Muscle layer of duodenum (tissue), 2 donors: ENCODE results near the gene KIF6.

Source experiments
- H3K27ac ChIP-seq: one replicate; pipeline ENCODE4 v1.7.0; 2013; ENCODE audit warnings: mild to moderate bottlenecking, low read length
- H3K27me3 ChIP-seq: one replicate; pipeline ENCODE4 v1.7.0; 2013; ENCODE audit warnings: low read depth, mild to moderate bottlenecking, control low read depth, low read length
- H3K36me3 ChIP-seq, 2 donors: one replicate each; pipeline ENCODE4 v1.7.0; 2013; ENCODE audit warnings: low read length in 2 of 2, control low read depth in 1 of 2, mild to moderate bottlenecking in 1 of 2; ENCODE audit not compliant: insufficient read depth in 2 of 2, control insufficient read depth in 1 of 2
- H3K4me1 ChIP-seq, 2 donors: one replicate each; pipeline ENCODE4 v1.7.0; 2013; ENCODE audit warnings: low read length in 2 of 2, mild to moderate bottlenecking in 2 of 2, control low read depth in 1 of 2, moderate library complexity in 1 of 2; ENCODE audit not compliant: insufficient read depth in 2 of 2, control insufficient read depth in 1 of 2
- H3K4me3 ChIP-seq, 2 donors: one replicate each; pipeline ENCODE4 v1.7.0; 2013; ENCODE audit warnings: low read length in 2 of 2, low read depth in 1 of 2, mild to moderate bottlenecking in 1 of 2
- H3K9me3 ChIP-seq, 2 donors: one replicate each; pipeline ENCODE4 v1.7.0; 2013; ENCODE audit warnings: low read length in 2 of 2, control low read depth in 1 of 2, mild to moderate bottlenecking in 1 of 2; ENCODE audit not compliant: control insufficient read depth in 1 of 2
- donor health status: healthy.

Gene KIF6

DNA sequence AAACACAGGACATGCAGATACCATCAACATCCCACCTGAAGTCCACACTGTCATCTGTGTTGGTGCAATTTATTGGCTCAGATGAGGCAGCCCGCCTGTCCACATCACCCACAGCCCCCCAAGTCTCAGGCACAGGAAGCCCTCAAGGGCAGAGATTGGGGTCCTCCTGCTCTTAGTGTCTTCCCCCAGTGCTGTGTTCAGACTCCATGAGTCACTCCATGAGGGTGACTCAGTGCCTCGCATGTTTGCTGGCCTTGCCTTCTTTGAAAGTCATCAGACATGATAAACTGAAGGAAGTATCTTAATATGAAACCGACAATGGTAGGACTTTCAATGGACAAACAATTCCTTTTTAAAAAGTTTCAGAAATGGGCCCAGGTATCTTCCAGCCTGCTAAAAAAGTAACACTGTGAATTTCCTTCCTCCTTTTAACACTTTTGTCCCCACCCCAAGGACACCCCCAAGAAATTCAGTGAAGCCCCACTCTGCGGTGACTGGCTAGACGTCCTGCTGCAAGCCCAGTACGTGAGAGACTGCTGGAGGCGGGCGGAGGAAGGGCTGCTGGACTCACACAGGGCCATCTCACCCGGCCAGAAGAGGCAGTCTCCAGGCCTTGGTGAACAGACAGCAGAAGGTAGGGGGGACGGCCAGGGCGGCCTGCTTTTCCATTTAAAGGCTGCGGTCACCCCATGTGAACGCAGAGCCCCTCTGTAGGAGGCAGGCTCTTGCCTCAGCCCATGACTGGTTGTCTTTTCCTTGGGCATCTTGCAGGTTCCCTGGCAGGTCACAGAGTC lies 359.7 kb downstream of the KIF6 start:
- Histone ChIP-seq H3K27me3 (no peaks in the 10 kb centered on the region), H3K9me3 (no peaks in the 10 kb centered on the region), H3K4me1 (peaks cover 0 to 4% of the 10 kb centered on the region in 2 donors), H3K4me3 (no peak overlapping the region), H3K36me3 (no peaks in the 10 kb centered on the region), H3K27ac (no peak overlapping the region)

DNA sequence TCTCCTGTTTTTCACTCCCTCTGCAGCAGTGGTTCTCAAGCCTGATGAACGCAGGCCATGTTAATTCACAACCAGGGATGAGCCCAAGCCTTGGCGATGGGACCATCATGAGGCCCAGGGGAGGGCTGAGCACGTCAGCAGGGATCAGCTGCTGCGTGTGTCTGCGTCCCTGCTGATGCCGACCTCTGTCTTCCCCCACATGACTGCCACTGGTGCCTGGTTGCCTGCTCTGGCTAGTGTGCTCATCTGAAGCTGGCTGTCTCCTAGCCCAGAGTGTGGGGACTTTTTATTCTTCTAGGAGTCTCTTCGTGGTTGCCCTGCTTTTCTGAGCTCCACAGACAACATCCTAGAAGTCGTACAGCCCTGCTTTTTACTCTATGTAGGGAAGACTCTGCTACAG lies 361.9 kb downstream of the KIF6 start:
- no peaks in the 10 kb centered on the region for H3K9me3 ChIP-seq
- no peak overlapping the region for H3K27ac ChIP-seq
- H3K4me3 ChIP-seq: no peak overlapping the region
- H3K27me3 ChIP-seq: no peaks in the 10 kb centered on the region
- H3K36me3 ChIP-seq: no peaks in the 10 kb centered on the region
- peaks cover under 1 to 4% of the 10 kb centered on the region in 2 donors for H3K4me1 ChIP-seq

DNA sequence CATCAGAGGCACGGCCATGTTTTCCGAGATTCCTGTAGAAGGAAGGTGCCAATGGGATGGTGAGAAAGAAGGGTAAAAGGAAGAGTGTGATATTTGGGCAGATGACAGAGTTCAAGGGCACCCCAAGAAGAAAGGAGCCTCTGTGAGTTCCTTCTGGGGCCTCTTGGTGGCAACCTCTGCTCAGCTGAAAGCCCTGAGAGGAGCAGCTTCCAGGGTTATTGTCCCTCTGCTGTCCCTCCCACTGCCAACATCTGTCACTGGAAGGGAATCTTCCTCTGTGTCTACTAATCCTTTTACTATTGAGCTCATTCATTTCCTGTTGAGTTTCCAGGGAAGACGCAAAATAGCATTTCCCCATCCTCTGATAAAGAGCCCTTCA lies 362.7 kb downstream of the KIF6 start:
- no peaks in the 10 kb centered on the region for H3K36me3 ChIP-seq
- H3K4me3 ChIP-seq: no peak overlapping the region
- H3K27ac ChIP-seq: no peak overlapping the region
- H3K27me3 ChIP-seq: no peaks in the 10 kb centered on the region
- H3K9me3 ChIP-seq: no peaks in the 10 kb centered on the region
- H3K4me1 ChIP-seq: peaks cover 5 to 9% of the 10 kb centered on the region in 2 donors

DNA sequence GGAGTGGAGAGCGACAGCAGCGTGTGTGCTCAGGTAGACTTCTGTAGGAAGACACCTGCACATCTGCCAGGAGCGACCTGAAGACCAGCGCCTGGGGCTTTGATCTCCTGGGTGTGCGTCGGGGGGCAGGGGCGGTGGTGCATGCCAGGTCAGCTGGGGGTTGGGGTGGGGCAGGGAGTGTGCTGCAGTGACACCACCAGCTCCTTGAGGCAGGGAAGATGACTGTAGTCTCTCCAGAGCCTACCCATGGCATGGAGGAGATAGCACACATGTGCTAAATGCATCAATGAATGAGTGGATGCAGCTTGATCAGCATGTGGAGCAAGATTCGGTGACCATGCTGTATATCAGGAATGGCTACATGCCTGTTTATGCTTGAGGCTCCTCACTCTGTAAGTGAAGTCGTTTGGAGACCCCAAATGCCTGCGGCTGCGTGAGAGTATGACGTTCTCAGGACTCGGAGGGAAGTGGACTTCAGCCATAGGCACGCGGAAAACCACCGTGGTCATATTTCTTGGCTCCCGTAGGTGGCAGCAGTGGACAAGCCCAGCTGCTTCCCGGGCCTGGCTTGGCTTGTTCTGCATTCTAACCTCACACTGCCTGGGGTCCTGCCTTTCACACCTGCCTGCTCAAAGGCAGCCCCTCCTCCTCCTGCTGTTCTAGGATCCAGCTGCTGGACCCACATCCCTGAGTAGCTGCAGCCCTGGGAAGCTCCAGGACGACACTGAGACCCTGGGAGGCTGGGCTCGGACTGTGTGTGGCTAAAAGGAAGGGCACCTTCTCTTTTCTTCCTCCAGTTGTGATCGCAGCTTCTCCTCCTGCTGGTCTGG lies 363.3 kb downstream of the KIF6 start:
- Histone ChIP-seq H3K9me3 (no peaks in the 10 kb centered on the region), H3K27ac (no peak overlapping the region), H3K4me1 (peaks cover 5 to 9% of the 10 kb centered on the region in 2 donors), H3K36me3 (no peaks in the 10 kb centered on the region), H3K27me3 (no peaks in the 10 kb centered on the region), H3K4me3 (no peak overlapping the region)

DNA sequence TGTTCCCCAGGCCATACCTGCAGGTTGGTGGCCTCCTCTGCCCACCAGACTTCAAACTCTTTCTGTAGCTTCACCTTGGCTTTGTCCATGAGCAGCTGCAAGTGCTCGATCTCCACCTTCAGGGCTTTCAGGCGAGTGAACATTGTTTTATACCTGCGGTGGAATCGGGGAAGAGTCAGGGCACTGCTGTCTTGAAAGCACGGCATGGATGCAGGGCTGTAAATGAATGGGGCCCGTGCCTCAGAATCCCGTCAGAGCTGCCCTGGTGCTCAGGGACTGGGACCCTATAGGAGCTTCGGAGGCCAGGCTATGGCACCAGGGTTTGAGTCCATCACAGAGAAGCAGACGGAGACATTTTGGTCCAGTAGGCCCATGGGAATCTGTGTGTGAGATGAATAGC lies 364.8 kb downstream of the KIF6 start:
- H3K27me3 ChIP-seq: no peaks in the 10 kb centered on the region
- H3K36me3 ChIP-seq: no peaks in the 10 kb centered on the region
- no peak overlapping the region for H3K4me3 ChIP-seq
- peaks cover 5 to 9% of the 10 kb centered on the region in 2 donors for H3K4me1 ChIP-seq
- no peaks in the 10 kb centered on the region for H3K9me3 ChIP-seq
- H3K27ac ChIP-seq: no peak overlapping the region

DNA sequence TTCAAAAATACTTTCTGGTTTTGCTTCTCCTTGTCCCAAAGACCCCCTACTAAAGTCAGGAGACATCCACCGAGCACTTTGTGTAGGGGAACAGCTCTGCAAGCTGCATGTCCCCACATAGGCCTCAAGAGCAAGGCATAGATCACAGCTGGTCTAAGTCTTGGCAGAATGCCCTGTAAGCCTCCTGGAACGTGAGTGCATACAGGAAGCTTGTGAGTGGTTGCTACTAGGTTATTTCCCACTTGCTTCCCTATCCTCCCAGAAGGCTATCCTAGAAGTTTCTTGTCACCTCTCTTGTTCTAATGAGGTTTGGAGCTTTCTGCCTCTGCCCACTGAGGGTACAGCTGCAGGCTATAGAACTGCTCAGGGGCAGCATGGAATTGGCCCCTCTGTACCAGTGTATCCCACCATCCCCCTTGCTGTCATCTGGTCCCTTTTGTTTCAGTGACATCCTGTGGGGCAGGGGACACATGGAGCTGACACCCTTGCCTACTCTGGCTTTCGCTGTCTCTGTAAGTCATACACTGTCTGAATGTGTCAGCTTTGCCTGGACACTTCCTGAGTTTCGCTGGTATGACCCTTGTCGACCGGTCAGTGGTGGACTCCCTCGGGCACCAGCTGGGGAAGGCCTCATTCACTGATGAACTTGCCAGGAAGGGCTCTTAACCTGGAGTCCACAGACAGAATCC lies 367.1 kb downstream of the KIF6 start:
- H3K27me3 ChIP-seq: no peaks in the 10 kb centered on the region
- H3K4me3 ChIP-seq: no peak overlapping the region
- no peak overlapping the region for H3K27ac ChIP-seq
- H3K4me1 ChIP-seq: peaks cover 5 to 9% of the 10 kb centered on the region in 2 donors
- no peaks in the 10 kb centered on the region for H3K36me3 ChIP-seq
- H3K9me3 ChIP-seq: no peaks in the 10 kb centered on the region

DNA sequence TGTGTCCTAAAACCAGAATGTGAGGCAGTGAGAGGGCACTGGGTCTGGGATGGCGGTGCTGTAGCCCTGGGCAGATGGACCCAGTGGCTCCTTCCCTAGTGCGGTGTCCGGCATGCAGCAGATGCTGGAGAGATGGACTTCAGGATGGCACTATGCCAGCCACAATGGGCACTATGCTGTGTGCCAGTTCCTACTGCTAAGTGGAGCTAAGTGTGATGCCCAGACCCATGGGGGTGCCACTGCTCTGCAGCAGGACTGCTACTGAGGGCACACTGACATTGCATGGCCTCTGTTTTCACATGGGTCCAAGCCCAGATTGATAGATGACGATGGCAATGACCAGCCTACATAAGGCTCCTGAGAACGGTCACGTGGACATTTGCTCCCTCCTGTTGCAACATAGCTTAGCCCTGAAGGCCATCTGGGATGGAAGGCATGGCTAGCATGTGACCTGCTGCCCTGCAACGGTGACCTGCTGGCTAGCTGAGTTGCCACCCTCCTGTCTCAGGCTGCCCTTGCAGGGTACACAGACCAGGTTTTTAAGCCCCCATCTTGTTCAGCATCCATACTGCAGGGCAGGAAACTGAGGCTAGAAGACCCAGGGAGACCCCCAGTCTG lies 371.4 kb downstream of the KIF6 start:
- no peak overlapping the region for H3K27ac ChIP-seq
- no peak overlapping the region for H3K4me3 ChIP-seq
- H3K4me1 ChIP-seq: peaks cover 5% of the 10 kb centered on the region in 2 donors
- no peaks in the 10 kb centered on the region for H3K36me3 ChIP-seq
- H3K9me3 ChIP-seq: no peaks in the 10 kb centered on the region
- H3K27me3 ChIP-seq: no peaks in the 10 kb centered on the region

DNA sequence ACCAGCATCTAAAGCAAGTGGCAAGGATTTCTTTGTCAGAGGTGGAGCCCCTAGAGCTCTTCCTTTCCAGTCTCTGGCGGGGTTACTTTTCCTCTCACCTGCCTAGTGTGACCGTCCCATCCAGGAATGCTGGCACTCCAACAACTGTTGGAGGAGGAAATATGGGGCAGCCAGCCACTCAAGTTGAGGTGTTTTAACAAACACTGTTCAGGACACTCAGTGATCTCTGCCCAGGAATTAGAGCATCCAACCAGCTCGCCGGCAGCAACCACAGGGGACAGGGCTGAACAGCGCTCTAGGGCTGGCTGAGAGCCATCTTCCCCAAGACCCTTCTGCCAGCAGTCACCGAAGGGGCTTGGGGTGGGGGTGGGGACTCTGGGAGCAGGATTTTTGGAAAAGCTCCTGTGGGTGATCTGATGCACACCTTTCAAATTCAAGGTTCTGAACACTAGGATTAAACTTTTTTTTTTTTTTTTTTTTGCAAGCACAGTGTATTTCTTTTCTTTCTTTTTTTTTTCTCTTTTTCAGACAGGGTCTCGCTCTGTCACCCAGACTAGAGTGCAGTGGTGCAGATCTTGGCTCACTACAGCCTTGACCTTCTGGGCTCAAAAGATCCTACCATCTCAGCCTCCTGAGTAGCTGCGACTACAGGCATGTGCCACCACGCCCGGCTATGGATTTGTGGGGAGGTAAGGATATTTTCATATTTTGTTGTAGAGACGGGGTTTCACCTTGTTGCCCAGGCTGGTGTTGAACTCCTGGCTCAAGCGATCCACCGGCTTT lies 374.3 kb downstream of the KIF6 start:
- H3K4me1 ChIP-seq: no peaks in the 10 kb centered on the region
- no peak overlapping the region for H3K27ac ChIP-seq
- no peaks in the 10 kb centered on the region for H3K9me3 ChIP-seq
- H3K4me3 ChIP-seq: no peak overlapping the region
- no peaks in the 10 kb centered on the region for H3K36me3 ChIP-seq
- H3K27me3 ChIP-seq: no peaks in the 10 kb centered on the region

DNA sequence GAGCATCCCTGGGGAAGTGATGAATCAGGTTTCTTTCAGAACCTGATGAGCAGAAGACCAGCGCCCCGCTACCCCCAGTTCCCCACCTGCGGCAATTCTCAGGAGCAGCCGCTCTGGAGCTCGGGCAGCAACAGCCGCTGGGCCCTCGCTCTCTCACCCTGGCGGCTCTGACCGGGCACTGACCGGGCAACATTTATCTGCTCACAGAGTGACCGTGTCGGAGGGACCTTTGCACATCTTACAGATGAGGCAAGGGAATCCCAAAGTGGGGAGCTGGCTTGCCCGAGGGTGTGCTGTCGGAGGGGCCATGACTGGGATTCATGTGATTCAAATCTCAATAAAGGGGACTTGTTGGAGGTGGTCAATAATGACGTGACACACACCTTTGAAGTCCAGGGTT lies 376.5 kb downstream of the KIF6 start:
- Histone ChIP-seq H3K9me3 (no peaks in the 10 kb centered on the region), H3K27me3 (no peaks in the 10 kb centered on the region), H3K4me3 (no peak overlapping the region), H3K27ac (no peak overlapping the region), H3K36me3 (no peaks in the 10 kb centered on the region), H3K4me1 (no peaks in the 10 kb centered on the region)

DNA sequence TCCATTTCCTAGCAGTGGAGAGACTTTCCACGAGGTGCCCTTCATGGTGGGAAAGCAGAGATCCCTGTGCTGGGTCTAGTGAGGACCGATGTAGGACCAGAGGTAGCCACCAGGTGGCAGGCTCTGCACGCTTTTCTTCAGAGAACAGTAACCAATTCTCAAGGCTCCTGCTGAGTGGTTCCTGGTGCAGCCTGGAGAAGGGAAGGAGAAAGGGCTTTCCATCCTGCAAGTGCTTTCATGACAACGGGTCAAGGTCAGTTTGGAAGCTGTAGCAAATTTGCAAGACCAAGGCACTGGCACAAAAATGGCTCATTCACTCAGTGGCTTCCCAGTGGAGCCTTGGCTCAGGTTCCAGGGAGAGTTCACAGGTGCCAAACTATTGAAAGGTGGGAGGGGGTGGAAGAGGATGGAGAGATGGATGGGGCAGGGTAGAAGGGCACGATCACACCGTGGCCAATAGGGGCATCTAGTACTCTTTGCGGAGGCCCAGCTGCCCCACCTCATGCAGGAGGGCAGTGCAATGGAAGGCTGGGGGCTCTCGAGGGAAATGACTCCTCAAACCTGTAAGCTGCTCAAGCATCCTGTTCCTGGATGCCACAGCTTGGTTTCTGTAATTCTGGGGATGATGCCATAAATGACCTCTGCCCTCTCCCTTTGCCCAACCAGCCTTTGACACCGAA lies 377.2 kb downstream of the KIF6 start:
- no peak overlapping the region for H3K27ac ChIP-seq
- H3K36me3 ChIP-seq: no peaks in the 10 kb centered on the region
- no peaks in the 10 kb centered on the region for H3K4me1 ChIP-seq
- no peaks in the 10 kb centered on the region for H3K27me3 ChIP-seq
- H3K9me3 ChIP-seq: no peaks in the 10 kb centered on the region
- no peak overlapping the region for H3K4me3 ChIP-seq
